H9 (cell line): ENCODE measurements around the gene ZBTB25. TPM values are rescaled to one million over a fixed set of nuclear protein-coding genes. Genes with fewer than 3 reads are reported as not detected.

ENCODE experiments used
- DNase-seq: peaks from one replicate; pipeline ENCODE4 v3.0.0-alpha.2; 2017
- H2AFZ ChIP-seq: one replicate; pipeline ENCODE4 v1.6.1; 2013; ENCODE audit warnings: mild to moderate bottlenecking, low read length, control low read depth, moderate library complexity
- H2AK5ac ChIP-seq: 2 replicates; pipeline ENCODE4 v1.6.1; 2013; ENCODE audit warnings: low read length, control low read depth, mixed read lengths; ENCODE audit not compliant: insufficient read length
- H2BK120ac ChIP-seq: one replicate; pipeline ENCODE4 v1.6.1; 2013; ENCODE audit warnings: low read depth, mild to moderate bottlenecking, low read length, control low read depth, inconsistent platforms; ENCODE audit not compliant: poor library complexity, severe bottlenecking
- H2BK12ac ChIP-seq: 2 replicates; pipeline ENCODE4 v1.6.1; 2013; ENCODE audit warnings: low read length, control low read depth, mixed read lengths, low read depth; ENCODE audit not compliant: insufficient read length
- H2BK15ac ChIP-seq: 2 replicates; pipeline ENCODE4 v1.6.1; 2013; ENCODE audit warnings: low read depth, low read length, control low read depth
- H2BK20ac ChIP-seq: one replicate; pipeline ENCODE4 v1.6.1; 2013; ENCODE audit warnings: low read depth, mild to moderate bottlenecking, low read length, control low read depth, inconsistent platforms; ENCODE audit not compliant: poor library complexity, severe bottlenecking
- H2BK5ac ChIP-seq: 2 replicates; pipeline ENCODE4 v1.6.1; 2013; ENCODE audit warnings: low read length, control low read depth, mixed read lengths; ENCODE audit not compliant: insufficient read length
- H3K14ac ChIP-seq: 2 replicates; pipeline ENCODE4 v1.6.1; 2013; ENCODE audit warnings: low read length, control low read depth; ENCODE audit not compliant: insufficient read depth
- H3K18ac ChIP-seq: 2 replicates; pipeline ENCODE4 v1.6.1; 2013; ENCODE audit warnings: low read depth, mild to moderate bottlenecking, mixed read lengths, low read length, control low read depth; ENCODE audit not compliant: insufficient read length
- H3K23ac ChIP-seq: 2 replicates; pipeline ENCODE4 v1.6.1; 2013; ENCODE audit warnings: low read length, control low read depth, mixed read lengths, low read depth; ENCODE audit not compliant: insufficient read length
- H3K23me2 ChIP-seq: 2 replicates; pipeline ENCODE4 v1.6.1; 2013; ENCODE audit warnings: low read depth, mild to moderate bottlenecking, mixed read lengths, low read length, control low read depth; ENCODE audit not compliant: insufficient read length, poor library complexity, severe bottlenecking
- H3K27ac ChIP-seq: 2 replicates; pipeline ENCODE4 v1.5.1; 2013; ENCODE audit warnings: low read length, control low read depth, mixed read lengths, low read depth; ENCODE audit not compliant: insufficient read length
- H3K27me3 ChIP-seq: 2 replicates; pipeline ENCODE4 v1.6.1; 2013; ENCODE audit warnings: low read length, control low read depth, inconsistent platforms; ENCODE audit not compliant: insufficient read depth
- H3K4ac ChIP-seq: 2 replicates; pipeline ENCODE4 v1.6.1; 2013; ENCODE audit warnings: low read depth, mild to moderate bottlenecking, control low read depth, inconsistent platforms, low read length, moderate library complexity
- H3K4me1 ChIP-seq: 2 replicates; pipeline ENCODE4 v1.6.1; 2013; ENCODE audit warnings: low read length, control low read depth, inconsistent platforms; ENCODE audit not compliant: insufficient read depth
- H3K4me2 ChIP-seq: 2 replicates; pipeline ENCODE4 v1.6.1; 2013; ENCODE audit warnings: low read length, control low read depth, mixed read lengths; ENCODE audit not compliant: insufficient read length, insufficient read depth
- H3K56ac ChIP-seq: 2 replicates; pipeline ENCODE4 v1.6.1; 2013; ENCODE audit warnings: low read depth, mild to moderate bottlenecking, mixed read lengths, low read length, control low read depth; ENCODE audit not compliant: insufficient read length
- H3K79me1 ChIP-seq: 2 replicates; pipeline ENCODE4 v1.6.1; 2013; ENCODE audit warnings: low read depth, mild to moderate bottlenecking, moderate library complexity, low read length, control low read depth, inconsistent platforms; ENCODE audit not compliant: insufficient read depth, poor library complexity, severe bottlenecking
- H3K79me2 ChIP-seq: 2 replicates; pipeline ENCODE4 v1.6.1; 2013; ENCODE audit warnings: low read length, control low read depth, inconsistent platforms; ENCODE audit not compliant: insufficient read depth
- H3K9ac ChIP-seq: 2 replicates; pipeline ENCODE4 v1.6.1; 2013; ENCODE audit warnings: low read length, control low read depth, mixed read lengths; ENCODE audit not compliant: insufficient read length; ENCODE audit errors: extremely low read depth
- H3K9me3 ChIP-seq: one replicate; pipeline ENCODE4 v1.6.1; 2013; ENCODE audit warnings: low read depth, low read length, inconsistent platforms; ENCODE audit not compliant: control insufficient read depth
- H3T11ph ChIP-seq: one replicate; pipeline ENCODE4 v1.6.1; 2013; ENCODE audit warnings: mild to moderate bottlenecking, low read length, control low read depth, inconsistent platforms
- H4K20me1 ChIP-seq: one replicate; pipeline ENCODE4 v1.6.1; 2013; ENCODE audit not compliant: control insufficient read depth, insufficient read length, insufficient read depth
- H4K5ac ChIP-seq: 2 replicates; pipeline ENCODE4 v1.6.1; 2013; ENCODE audit warnings: low read depth, mild to moderate bottlenecking, mixed read lengths, low read length, control low read depth; ENCODE audit not compliant: insufficient read length
- H4K8ac ChIP-seq: replicated peaks from 2 replicates; pipeline ENCODE4 v1.6.1; 2013; ENCODE audit warnings: low read length, control low read depth, mixed read lengths, low read depth; ENCODE audit not compliant: insufficient read length
- H4K91ac ChIP-seq: 2 replicates; pipeline ENCODE4 v1.6.1; 2013; ENCODE audit warnings: low read depth, mild to moderate bottlenecking, moderate library complexity, mixed read lengths, low read length, control low read depth; ENCODE audit not compliant: insufficient read length
- H3K27ac Mint-ChIP-seq, 3 experiments: 2 replicates in 2 of 3; 3 replicates in 1 of 3; pipeline ENCODE4 v1.8.0; 2020 to 2021; ENCODE audit warnings: mixed read lengths in 3 of 3, mild to moderate bottlenecking in 1 of 3, moderate library complexity in 1 of 3
- H3K27me3 Mint-ChIP-seq: 2 replicates; pipeline ENCODE4 v1.8.0; 2021; ENCODE audit warnings: low read depth, mild to moderate bottlenecking, moderate library complexity, mixed read lengths
- H3K36me3 Mint-ChIP-seq, 3 experiments: 2 replicates in 2 of 3; 3 replicates in 1 of 3; pipeline ENCODE4 v1.8.0; 2020 to 2021; ENCODE audit warnings: low read depth in 3 of 3, mixed read lengths in 3 of 3; ENCODE audit not compliant: insufficient read depth in 1 of 3
- H3K4me1 Mint-ChIP-seq, 2 experiments: 2 replicates each; pipeline ENCODE4 v1.8.0; 2020; ENCODE audit warnings: mixed read lengths in 2 of 2
- H3K4me3 Mint-ChIP-seq, 2 experiments: 2 replicates in 1 of 2; 3 replicates in 1 of 2; pipeline ENCODE4 v1.8.0; 2020 to 2021; ENCODE audit warnings: mild to moderate bottlenecking in 2 of 2, mixed read lengths in 2 of 2, moderate library complexity in 1 of 2
- H3K9me3 Mint-ChIP-seq, 2 experiments: 2 replicates in 1 of 2; 3 replicates in 1 of 2; pipeline ENCODE4 v1.8.0; 2020; ENCODE audit warnings: mild to moderate bottlenecking in 2 of 2, mixed read lengths in 2 of 2, moderate library complexity in 1 of 2
- WGBS: extraction: QIAGEN DNeasy Blood & Tissue Kit; methylation state at CpG from one replicate; pipeline ENCODE4 v1.1.7; 2013; ENCODE audit warnings: missing lambda C conversion rate, low lambda C conversion rate, mixed read lengths; ENCODE audit not compliant: insufficient read length; ENCODE audit errors: extremely low coverage; 5-methylcytosine and 5-hydroxymethylcytosine counted together
- total RNA-seq: library from RNA; stranded (reverse); gene quantifications from 2 replicates; pipeline ENCODE4 v1.2.1, GENCODE V29; 2021
- TF ChIP-seq, protein P1 (sequence below): fragments of 200-600 bp; sonication (generic); conservative IDR thresholded peaks from 3 replicates; pipeline ENCODE4 v1.8.0; 2021; ENCODE audit warnings: antibody characterized with exemption, mild to moderate bottlenecking

ZBTB25 gene
- total RNA-seq, 1 experiment from 2014 or later, result 8.2 TPM

DNA sequence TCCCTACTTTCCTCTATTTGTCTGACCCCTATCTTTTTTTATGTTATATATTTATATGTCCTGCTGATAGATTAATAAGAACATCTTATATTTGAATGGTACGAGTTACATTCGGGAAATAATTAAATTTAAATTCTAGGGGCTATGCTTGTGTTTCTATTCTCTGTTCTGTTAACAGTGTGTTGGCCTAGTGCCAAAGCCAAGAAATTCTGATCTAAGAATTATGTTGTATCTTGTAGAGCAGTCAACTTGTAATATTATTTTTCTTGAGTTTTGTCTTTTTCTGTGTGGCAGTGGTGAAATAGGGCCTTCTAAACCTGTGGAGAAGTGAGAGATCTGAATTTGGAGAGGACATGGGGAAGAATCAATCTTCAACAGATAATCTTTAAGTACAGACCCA is 27.9 kb upstream of the ZBTB25 start:
- no peak overlapping the region for H4K8ac ChIP-seq
- TF ChIP-seq, protein P1, sequence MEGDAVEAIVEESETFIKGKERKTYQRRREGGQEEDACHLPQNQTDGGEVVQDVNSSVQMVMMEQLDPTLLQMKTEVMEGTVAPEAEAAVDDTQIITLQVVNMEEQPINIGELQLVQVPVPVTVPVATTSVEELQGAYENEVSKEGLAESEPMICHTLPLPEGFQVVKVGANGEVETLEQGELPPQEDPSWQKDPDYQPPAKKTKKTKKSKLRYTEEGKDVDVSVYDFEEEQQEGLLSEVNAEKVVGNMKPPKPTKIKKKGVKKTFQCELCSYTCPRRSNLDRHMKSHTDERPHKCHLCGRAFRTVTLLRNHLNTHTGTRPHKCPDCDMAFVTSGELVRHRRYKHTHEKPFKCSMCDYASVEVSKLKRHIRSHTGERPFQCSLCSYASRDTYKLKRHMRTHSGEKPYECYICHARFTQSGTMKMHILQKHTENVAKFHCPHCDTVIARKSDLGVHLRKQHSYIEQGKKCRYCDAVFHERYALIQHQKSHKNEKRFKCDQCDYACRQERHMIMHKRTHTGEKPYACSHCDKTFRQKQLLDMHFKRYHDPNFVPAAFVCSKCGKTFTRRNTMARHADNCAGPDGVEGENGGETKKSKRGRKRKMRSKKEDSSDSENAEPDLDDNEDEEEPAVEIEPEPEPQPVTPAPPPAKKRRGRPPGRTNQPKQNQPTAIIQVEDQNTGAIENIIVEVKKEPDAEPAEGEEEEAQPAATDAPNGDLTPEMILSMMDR, result no peak
- H2BK12ac ChIP-seq, result no peak overlapping the region
- no peak overlapping the region for H4K91ac ChIP-seq
- no peak overlapping the region for H3K9ac ChIP-seq
- no peak overlapping the region for H3K23ac ChIP-seq
- H3K79me1 ChIP-seq, result no peaks in the 10 kb centered on the region
- H2BK20ac ChIP-seq, result no peak overlapping the region
- no peak overlapping the region for H3K4me2 ChIP-seq
- no peak overlapping the region for H3K4ac ChIP-seq
- no peaks in the 10 kb centered on the region for H3K4me1 ChIP-seq
- no peak overlapping the region for H2BK5ac ChIP-seq
- Mint-ChIP-seq H3K4me1 (peaks cover under 1% of the 10 kb centered on the region in 2 experiments; a peak in 3 of 4 replicates), H3K27me3 (no peaks in the 10 kb centered on the region), H3K36me3 (peaks cover 0 to 4% (median 0%) of the 10 kb centered on the region in 3 experiments; a peak in 2 of 7 replicates), H3K27ac (no peak overlapping the region), H3K9me3 (no peaks in the 10 kb centered on the region), H3K4me3 (no peak overlapping the region)
- no peak overlapping the region for H2AK5ac ChIP-seq
- no peaks in the 10 kb centered on the region for H3K79me2 ChIP-seq
- no peak overlapping the region for H3K14ac ChIP-seq
- H2BK15ac ChIP-seq, result no peak overlapping the region
- H3K27ac ChIP-seq, result no peak overlapping the region
- H2AFZ ChIP-seq, result no peak overlapping the region
- H3K27me3 ChIP-seq, result no peaks in the 10 kb centered on the region
- H3K9me3 ChIP-seq, result no peaks in the 10 kb centered on the region
- H3K18ac ChIP-seq, result no peak overlapping the region
- H4K5ac ChIP-seq, result no peak overlapping the region
- H4K20me1 ChIP-seq, result no peaks in the 10 kb centered on the region
- no peak for DNase-seq
- no peak overlapping the region for H2BK120ac ChIP-seq
- H3T11ph ChIP-seq, result no peak overlapping the region
- no CpG with 5 or more reads among the region's 2 CpGs for WGBS
- H3K23me2 ChIP-seq, result no peaks in the 10 kb centered on the region
- H3K56ac ChIP-seq, result no peak overlapping the region
